ENCODE results near the gene TANGO6.

The TANGO6 gene

DNA sequence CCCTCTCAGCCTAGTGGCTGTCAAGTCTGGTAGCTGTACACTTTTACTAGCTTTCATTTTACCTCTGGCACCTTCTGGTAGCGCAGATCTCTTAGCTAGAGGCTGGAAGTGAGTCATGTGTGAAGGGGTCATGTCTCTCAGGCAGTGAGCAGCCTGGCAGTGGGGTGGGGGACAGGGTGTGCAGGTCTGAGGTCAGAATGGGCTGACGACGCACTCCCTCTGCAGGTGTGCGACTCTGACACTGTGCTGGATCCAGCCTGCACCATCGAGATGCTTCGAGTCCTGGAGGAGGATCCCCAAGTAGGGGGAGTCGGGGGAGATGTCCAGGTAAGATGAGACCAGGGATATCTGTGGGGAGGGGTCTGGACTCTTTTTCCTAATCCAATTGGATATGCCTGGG, 269.9 kb downstream of the TANGO6 start:
- no peak overlapping the region for H2AFZ ChIP-seq
- TF ChIP-seq, protein P1, sequence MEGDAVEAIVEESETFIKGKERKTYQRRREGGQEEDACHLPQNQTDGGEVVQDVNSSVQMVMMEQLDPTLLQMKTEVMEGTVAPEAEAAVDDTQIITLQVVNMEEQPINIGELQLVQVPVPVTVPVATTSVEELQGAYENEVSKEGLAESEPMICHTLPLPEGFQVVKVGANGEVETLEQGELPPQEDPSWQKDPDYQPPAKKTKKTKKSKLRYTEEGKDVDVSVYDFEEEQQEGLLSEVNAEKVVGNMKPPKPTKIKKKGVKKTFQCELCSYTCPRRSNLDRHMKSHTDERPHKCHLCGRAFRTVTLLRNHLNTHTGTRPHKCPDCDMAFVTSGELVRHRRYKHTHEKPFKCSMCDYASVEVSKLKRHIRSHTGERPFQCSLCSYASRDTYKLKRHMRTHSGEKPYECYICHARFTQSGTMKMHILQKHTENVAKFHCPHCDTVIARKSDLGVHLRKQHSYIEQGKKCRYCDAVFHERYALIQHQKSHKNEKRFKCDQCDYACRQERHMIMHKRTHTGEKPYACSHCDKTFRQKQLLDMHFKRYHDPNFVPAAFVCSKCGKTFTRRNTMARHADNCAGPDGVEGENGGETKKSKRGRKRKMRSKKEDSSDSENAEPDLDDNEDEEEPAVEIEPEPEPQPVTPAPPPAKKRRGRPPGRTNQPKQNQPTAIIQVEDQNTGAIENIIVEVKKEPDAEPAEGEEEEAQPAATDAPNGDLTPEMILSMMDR (IDR thresholded peaks at IDR 0.05) = no peak
- peaks cover 7% of the 10 kb centered on the region for H3K79me2 ChIP-seq
- H3K27ac ChIP-seq = no peak overlapping the region
- peaks cover 11% of the 10 kb centered on the region for H3K4me1 ChIP-seq
- no peaks in the 10 kb centered on the region for H3K36me3 ChIP-seq (ENCODE audit: control insufficient read depth, insufficient read depth, low read length)
- no peaks in the 10 kb centered on the region for H3K27me3 ChIP-seq (ENCODE audit: control insufficient read depth, insufficient read depth, low read length)
- no peak overlapping the region for H3K9ac ChIP-seq
- H3K4me2 ChIP-seq (ENCODE audit: low read length) = no peak overlapping the region
- H3K9me3 ChIP-seq (ENCODE audit: control insufficient read depth, low read length) = no peaks in the 10 kb centered on the region
- H3K4me3 ChIP-seq (ENCODE audit: low read depth, low read length) = no peak overlapping the region

DNA sequence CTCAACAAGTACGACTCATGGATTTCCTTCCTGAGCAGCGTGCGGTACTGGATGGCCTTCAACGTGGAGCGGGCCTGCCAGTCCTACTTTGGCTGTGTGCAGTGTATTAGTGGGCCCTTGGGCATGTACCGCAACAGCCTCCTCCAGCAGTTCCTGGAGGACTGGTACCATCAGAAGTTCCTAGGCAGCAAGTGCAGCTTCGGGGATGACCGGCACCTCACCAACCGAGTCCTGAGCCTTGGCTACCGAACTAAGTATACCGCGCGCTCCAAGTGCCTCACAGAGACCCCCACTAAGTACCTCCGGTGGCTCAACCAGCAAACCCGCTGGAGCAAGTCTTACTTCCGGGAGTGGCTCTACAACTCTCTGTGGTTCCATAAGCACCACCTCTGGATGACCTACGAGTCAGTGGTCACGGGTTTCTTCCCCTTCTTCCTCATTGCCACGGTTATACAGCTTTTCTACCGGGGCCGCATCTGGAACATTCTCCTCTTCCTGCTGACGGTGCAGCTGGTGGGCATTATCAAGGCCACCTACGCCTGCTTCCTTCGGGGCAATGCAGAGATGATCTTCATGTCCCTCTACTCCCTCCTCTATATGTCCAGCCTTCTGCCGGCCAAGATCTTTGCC, 271.1 kb downstream of the TANGO6 start:
- Histone ChIP-seq H3K9me3 (ENCODE audit: control insufficient read depth, low read length) (no peaks in the 10 kb centered on the region), H3K4me3 (ENCODE audit: low read depth, low read length) (no peak overlapping the region), H3K27me3 (ENCODE audit: control insufficient read depth, insufficient read depth, low read length) (no peaks in the 10 kb centered on the region), H2AFZ (no peak overlapping the region), H3K36me3 (ENCODE audit: control insufficient read depth, insufficient read depth, low read length) (no peaks in the 10 kb centered on the region), H3K4me1 (peaks cover 11% of the 10 kb centered on the region), H3K27ac (no peak overlapping the region), H3K4me2 (ENCODE audit: low read length) (no peak overlapping the region), H3K79me2 (peaks cover 9% of the 10 kb centered on the region), H3K9ac (no peak overlapping the region)
- TF ChIP-seq, protein P1 (IDR thresholded peaks at IDR 0.05) = no peak

DNA sequence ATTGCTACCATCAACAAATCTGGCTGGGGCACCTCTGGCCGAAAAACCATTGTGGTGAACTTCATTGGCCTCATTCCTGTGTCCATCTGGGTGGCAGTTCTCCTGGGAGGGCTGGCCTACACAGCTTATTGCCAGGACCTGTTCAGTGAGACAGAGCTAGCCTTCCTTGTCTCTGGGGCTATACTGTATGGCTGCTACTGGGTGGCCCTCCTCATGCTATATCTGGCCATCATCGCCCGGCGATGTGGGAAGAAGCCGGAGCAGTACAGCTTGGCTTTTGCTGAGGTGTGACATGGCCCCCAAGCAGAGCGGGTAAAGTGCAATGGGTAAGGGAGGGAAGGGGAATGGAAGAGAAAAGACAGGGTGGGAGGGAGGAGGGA, 271.6 kb downstream of the TANGO6 start:
- Histone ChIP-seq H3K36me3 (ENCODE audit: control insufficient read depth, insufficient read depth, low read length) (no peaks in the 10 kb centered on the region), H3K4me2 (ENCODE audit: low read length) (no peak overlapping the region), H2AFZ (no peak overlapping the region), H3K9ac (no peak overlapping the region), H3K9me3 (ENCODE audit: control insufficient read depth, low read length) (no peaks in the 10 kb centered on the region), H3K27ac (no peak overlapping the region), H3K79me2 (peaks cover 9% of the 10 kb centered on the region), H3K4me3 (ENCODE audit: low read depth, low read length) (no peak overlapping the region), H3K4me1 (peaks cover 11% of the 10 kb centered on the region), H3K27me3 (ENCODE audit: control insufficient read depth, insufficient read depth, low read length) (no peaks in the 10 kb centered on the region)
- TF ChIP-seq, protein P1 (IDR thresholded peaks at IDR 0.05) = no peak

DNA sequence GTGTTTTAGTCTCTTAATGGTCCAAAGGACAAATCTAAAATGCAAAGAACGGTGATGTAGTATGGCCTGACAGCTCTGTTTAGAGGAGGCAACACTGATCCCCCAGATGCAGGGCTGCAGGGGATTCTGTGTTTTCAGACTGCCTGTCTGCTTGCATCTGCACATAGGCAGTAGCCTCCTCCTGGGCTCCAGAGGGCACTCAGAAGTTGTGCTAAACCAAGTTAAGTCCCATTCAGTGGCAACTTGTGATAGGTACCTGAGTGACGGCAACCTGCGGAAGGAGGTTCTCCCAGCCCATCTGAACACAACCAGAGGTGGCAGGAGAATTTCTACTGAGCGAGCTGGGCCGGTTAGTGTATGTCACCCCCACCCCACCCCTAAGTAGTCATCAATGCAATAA, 272.0 kb downstream of the TANGO6 start:
- no peaks in the 10 kb centered on the region for H3K36me3 ChIP-seq (ENCODE audit: control insufficient read depth, insufficient read depth, low read length)

More for the DNA sequence above, 272.0 kb downstream of the TANGO6 start:
- peaks cover 11% of the 10 kb centered on the region for H3K4me1 ChIP-seq
- no peak overlapping the region for H3K4me3 ChIP-seq (ENCODE audit: low read depth, low read length)
- TF ChIP-seq, protein P1 (IDR thresholded peaks at IDR 0.05) = no peak
- peaks cover 9% of the 10 kb centered on the region for H3K79me2 ChIP-seq
- no peak overlapping the region for H2AFZ ChIP-seq
- H3K4me2 ChIP-seq (ENCODE audit: low read length) = no peak overlapping the region
- H3K9ac ChIP-seq = no peak overlapping the region
- no peaks in the 10 kb centered on the region for H3K9me3 ChIP-seq (ENCODE audit: control insufficient read depth, low read length)
- no peak overlapping the region for H3K27ac ChIP-seq
- no peaks in the 10 kb centered on the region for H3K27me3 ChIP-seq (ENCODE audit: control insufficient read depth, insufficient read depth, low read length)
